ENCODE results near the gene CCDC9B.

Gene CCDC9B

DNA sequence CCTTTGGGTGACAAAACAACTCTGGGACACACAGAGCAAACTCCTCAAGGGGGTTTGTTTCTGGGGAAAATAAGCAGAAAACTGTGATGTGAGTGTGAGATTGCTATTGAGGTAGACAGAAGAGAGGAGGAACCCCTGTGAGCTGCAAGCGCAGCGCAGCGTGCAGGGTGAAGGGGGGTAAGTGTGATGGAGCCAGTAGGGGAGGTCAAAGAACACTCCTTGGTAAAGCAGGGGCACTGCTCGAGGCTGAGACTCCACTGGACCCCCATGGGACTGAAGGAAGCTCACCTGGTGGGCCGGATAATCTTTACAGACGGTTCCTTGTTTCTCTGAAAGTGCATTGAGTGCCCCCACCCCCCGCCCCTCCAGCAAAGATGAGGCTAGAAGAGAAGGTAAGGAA, 9.7 kb downstream of the CCDC9B start:
- no peak for DNase-seq (ENCODE audit: low read depth in 2 of 2)

DNA sequence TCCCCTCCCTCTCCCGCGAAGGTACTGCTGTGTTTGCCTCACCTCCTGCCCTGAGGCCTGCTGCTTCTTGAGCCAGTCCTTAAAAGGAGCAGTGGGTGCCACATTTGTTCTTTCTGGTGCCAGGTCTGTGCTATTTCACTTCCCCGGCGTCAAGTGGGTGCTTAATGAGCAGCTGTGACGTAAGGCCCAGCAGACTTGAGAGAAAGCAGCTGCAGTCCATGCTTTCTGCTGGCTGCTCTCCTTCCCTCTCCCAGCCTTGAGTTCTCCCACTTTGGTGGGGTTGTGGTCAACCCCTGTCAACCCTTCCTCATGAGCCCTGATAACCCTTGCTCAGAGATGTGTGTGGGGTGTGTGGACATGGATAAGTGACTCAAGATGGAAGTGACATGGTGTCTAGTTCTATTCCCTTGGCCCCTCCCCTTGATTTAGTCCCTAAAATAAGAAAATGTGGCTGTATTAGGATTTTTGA, 10.3 kb downstream of the CCDC9B start:
- DNase-seq (ENCODE audit: low read depth in 2 of 2): no peak

GRCh38 chr15:40329804-40330203, 10.9 kb downstream of the CCDC9B start:
- no peak for DNase-seq (ENCODE audit: low read depth in 2 of 2)

DNA sequence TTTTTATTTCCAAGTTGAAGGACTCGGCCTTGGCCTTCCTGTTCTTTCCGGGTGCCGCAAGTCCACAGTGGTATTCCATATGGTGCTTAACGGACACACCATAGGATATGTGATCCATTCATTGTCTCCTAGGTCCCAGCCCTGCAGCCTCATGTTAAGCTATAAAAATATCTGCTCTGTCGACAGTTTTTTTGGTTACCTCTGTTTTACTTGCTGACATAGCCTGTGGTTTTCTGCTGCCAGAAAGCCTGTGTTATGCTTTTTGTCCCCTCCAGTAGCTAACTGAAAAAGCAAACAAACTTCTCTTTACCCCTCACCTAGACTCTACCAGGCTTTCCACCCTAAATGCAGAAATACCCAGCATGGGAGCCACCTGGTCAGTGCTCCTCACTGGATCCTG, 12.0 kb downstream of the CCDC9B start:
- no peak for DNase-seq (ENCODE audit: low read depth in 2 of 2)

- no peak for DNase-seq (ENCODE audit: low read depth in 2 of 2)
These were observed 12.6 kb downstream of the CCDC9B start for GRCh38 chr15:40328176-40328575.

DNA sequence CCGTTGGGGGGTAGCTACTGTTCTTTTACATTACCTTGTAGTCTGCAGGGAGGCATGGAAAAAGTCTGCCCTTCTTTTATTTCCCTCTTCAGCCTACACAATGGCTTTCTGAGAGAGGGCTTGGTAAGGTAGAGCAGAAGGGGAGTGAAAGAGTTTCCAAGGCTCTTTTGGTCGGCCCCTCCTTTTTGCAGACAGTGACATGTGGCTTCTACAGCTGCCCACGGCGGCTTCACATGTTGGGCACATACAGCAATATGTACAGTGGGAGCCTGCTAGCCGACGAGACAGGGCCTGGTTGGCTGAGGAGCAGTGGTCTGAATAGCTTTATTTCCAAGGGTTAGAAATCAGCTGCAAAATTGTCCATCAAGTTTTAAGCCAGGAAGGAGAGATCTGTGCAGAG, 13.3 kb downstream of the CCDC9B start:
- no peak for DNase-seq (ENCODE audit: low read depth in 2 of 2)

- no peak for DNase-seq (ENCODE audit: low read depth in 2 of 2)
These were observed 15.0 kb downstream of the CCDC9B start for GRCh38 chr15:40325700-40326099.

GRCh38 chr15:40325188-40325587, 15.6 kb downstream of the CCDC9B start:
- no peak for DNase-seq (ENCODE audit: low read depth in 2 of 2)

DNA sequence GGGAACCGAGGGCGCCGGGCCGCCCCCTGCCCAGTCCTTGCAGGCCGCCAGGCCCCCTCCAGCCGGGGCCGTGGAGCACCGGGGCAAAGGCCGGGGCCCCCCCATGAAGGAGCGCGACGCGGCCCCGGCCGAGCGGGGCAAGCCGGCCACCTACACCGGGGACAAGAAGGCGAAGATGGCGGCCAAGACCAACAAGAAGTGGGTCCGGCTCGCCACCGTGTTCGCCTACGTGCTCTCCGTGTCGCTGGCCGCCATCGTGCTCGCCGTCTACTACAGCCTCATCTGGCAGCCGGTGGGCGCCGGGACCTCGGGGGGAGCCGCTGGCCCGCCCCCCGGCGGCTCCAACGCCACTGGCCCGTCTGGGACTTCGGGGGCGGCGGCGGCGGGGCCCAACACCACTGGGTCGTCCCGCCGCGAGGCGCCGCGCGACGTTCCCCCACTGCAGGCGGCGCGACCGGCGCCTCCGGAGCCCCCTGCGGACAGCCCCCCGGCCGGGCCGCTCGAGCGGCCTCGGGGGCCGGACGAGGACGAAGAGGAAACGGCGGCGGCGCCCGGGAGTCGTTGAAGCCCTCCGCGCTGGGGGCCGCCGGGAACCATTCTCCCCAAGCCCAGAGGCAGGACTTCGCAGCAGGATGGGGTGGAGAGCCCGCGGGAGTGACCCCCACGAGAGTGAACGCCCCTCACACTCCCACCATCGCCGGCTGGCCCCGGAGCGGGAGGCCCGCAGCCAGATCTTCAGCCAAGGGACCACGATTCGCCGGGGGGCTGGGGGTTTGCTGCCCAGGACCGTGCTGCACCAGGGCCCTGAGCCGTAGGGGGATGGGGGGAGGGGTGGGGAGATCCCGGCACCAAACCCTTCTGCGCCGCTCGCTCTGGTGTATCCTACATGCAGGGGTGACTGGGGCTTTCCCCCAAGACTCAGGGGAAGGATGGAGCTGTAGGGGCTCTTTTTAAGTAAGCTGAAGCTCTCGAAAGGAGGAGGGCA, 16.5 kb downstream of the CCDC9B start:
- no peak for DNase-seq (ENCODE audit: low read depth in 2 of 2)

GRCh38 chr15:40323239-40323952, 17.3 kb downstream of the CCDC9B start, which contains the start of gene INAFM2:
Gene INAFM2 (plus strand): TSS chr15:40323692. CDS start chr15:40324056, 364 bp downstream.
- peak; percentile 75 to 81 for DNase-seq (ENCODE audit: low read depth in 2 of 2)

DNA sequence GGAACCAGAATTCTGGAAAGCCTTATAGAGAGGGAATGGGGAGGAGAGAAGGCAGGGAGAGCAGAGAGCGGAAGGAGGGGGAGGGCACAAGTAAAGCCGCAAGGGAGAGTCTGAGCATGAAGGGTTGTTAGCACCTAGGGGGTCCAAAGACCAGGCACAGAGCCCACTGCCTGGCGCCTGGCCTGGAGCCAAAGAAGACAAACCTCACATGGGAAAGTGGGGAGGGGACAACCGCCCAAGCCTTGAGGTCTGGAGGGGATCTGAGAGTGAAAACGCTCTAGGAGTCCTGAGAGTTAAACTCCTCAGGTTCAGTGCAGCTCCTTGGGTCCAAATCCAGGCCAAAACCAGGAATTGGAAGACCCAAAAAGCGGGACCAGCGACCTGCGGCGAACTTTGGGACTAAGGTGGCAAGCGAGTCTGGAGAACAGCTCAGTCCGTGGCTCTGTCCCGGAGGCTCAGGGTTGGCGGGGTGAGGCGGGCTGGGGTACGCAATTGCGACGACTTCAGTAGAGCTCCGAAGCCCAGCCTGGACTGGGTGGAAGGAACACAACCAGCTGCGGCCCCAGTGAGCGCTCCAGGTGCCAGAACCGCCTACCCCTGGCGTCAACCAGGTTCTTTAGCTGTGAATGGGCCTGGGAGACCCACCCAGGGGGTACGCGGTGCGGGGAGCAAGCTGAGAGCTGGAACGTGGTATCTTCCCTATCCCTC, 18.1 kb downstream of the CCDC9B start:
- no peak for DNase-seq (ENCODE audit: low read depth in 2 of 2)

DNA sequence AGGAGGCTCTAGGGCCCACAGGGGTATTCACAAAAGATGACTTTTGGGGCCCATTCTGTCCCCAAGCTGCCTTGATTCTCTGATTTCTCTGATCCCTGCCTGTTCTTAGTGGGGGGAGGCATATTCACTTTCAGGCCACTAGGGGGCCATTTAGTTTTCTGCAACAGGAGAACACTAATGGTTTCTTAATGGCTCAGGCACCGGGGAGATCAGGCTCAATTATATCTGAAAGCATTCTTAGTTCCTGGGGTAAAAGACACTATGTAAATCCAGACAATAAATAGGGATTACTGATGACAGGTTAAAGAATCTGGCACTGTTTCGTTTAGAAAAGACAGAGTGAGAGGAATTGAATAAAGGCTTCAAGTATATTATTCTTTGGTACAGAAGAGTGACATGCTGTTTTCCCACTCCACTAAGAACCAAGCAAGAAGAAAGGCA, 19.8 kb downstream of the CCDC9B start:
- no peak for DNase-seq (ENCODE audit: low read depth in 2 of 2)

- DNase-seq (ENCODE audit: low read depth in 2 of 2): no peak
These were observed 20.3 kb downstream of the CCDC9B start for GRCh38 chr15:40320409-40320808.

DNA sequence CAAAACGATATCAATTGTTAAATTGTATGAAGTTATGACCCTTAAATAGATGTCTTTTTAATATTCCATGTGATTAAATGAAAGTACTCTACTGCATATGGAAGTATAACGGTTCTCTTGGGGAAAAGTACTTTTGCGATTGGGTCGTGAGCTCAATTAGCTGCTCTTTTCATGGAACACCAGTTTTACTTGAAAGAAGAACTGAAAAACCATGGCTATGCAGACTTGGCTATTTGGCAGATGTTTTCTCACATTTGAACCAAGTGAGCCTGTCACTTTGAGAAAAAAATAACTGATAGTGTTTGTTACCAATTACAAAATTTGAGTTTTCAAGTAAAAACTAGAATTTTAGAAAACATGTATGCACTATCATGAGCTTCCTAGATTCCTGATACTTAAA, 23.2 kb downstream of the CCDC9B start:
- no peak for DNase-seq (ENCODE audit: low read depth in 2 of 2)

GRCh38 chr15:40316931-40317330, 23.8 kb downstream of the CCDC9B start:
- no peak for DNase-seq (ENCODE audit: low read depth in 2 of 2)

DNA sequence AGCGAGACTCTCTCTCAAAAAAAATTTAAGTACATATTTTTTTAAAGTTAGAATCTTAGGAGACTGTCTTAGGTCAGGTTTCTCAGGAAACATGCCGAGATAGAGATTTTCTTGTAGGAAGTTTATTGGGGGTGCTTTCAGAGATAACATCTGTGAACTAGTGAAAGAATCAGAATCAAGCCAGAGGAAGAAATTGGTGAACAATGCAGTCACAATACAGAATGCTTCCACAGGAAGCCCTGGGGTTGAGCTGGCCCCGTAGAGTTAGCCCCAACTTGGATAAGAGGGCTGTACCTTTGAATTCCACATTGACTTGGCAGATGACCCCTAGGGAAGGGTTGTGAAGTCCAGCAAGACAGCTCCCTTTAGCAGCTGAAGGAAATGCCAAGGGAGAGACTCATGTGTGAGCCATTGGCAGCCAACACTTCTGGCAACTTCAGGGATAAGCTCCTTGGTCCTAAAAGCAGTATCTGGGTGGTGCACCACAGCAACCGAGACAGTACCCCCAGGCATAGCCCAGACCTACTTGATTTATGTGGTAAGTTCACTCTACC, 25.9 kb downstream of the CCDC9B start:
- DNase-seq (ENCODE audit: low read depth in 2 of 2): no peak

DNA sequence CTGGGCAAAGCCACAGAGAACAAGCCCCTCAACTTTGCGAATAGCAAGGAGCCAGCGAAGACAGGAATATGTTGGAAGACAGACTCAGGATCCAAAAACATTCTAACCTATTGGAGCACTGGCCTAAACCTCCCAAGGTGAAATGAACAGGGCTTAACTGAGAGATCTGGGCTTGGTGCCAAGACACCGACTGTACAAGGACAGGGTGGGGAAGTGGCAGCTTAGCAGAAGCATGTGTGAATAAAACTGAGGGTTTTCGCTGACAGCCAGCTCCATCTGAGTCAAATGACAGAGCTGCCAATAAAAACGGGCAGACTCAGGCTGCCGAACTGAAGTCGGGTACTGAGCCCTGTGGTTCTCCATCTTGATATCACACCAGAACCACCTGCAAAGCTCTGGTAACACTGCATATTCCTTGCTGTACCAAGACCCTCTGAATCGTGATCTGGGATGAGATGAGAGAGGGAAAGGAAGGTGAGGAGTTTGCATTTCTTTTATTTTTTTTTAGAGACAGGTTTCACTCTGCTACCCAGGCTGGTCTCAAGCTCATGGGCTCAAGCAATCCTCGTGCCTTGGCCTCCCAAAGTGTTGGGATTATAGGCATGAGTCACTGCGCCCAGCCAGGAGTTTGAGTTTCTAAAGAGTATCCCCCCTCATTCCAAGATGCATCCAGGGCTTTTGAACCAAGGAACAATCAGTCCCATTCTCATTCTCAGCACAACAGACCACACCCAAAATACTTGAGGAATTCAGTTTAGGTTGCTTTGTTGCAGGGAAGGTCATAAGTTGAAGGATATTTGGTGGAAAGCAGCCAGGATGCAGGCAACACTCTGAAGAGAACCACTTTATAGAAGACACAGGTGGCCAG, 27.0 kb downstream of the CCDC9B start:
- no peak for DNase-seq (ENCODE audit: low read depth in 2 of 2)

- DNase-seq (ENCODE audit: low read depth in 2 of 2): no peak
These were observed 28.2 kb downstream of the CCDC9B start for GRCh38 chr15:40312370-40313158.

DNA sequence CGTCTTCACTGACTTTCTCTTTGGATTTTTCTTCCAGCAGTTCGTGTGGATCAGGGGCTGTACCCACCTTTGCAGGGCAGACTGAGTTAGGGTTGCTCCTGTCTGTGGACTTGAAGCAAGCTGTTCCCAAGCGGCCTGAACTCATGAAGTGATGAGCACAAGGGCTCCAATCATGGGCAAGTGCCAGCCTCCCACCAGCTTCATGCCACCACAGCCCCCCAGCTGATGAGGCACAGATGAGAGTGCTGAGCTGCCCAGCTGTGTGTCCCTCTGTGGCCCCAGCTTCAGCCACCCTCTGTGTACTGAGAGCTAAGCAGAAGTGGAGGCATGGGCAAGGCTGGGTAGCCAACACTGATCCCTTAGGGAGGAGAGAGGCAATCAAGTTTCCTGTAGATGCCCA, 29.7 kb downstream of the CCDC9B start:
- no peak for DNase-seq (ENCODE audit: low read depth in 2 of 2)

All from stimulated activated CD4-positive, alpha-beta T cell treated with anti-CD3 and anti-CD28 coated beads, Interleukin-4, amount 100 ng/mL, for 48 hours (primary cell).